HEK293T (cell line): ENCODE results near the gene LMOD1.

ENCODE experiments used
- CTCF ChIA-PET: fragments of 350-600 bp; formaldehyde crosslinking; extraction: SDS; loops from one replicate; lab custom pipeline; 2021; ENCODE audit warnings: antibody characterized with exemption, inconsistent platforms; lab: Yijun Ruan, JAX
- POLR2A ChIA-PET: fragments of 350-600 bp; formaldehyde crosslinking; extraction: SDS; loops from one replicate; lab custom pipeline; 2020; ENCODE audit warnings: antibody characterized with exemption, inconsistent platforms; lab: Yijun Ruan, JAX
- DNase-seq: peaks from one replicate; pipeline ENCODE4 v3.0.0; 2012; ENCODE audit warnings: mixed read lengths; ENCODE audit errors: extremely low spot score
- ARNT ChIP-seq: fragments of 450-650 bp; IDR thresholded peaks from 2 replicates; pipeline ENCODE4 v1.6.1; 2017; ENCODE audit warnings: mild to moderate bottlenecking
- BHLHE40 ChIP-seq: fragments of 450-650 bp; IDR thresholded peaks from 2 replicates; pipeline ENCODE4 v1.6.1; 2016; ENCODE audit warnings: mild to moderate bottlenecking, moderate library complexity, borderline replicate concordance
- CTBP1 ChIP-seq: fragments of 450-650 bp; IDR thresholded peaks from 2 replicates; pipeline ENCODE4 v1.6.1; 2016; ENCODE audit warnings: borderline replicate concordance
- ELF4 ChIP-seq: fragments of 450-650 bp; IDR thresholded peaks from 2 replicates; pipeline ENCODE4 v1.6.1; 2017; ENCODE audit warnings: antibody characterized with exemption
- FOXA1 ChIP-seq: fragments of 450-650 bp; IDR thresholded peaks from 2 replicates; pipeline ENCODE4 v1.6.1; 2016; ENCODE audit warnings: mild to moderate bottlenecking
- FOXK2 ChIP-seq: fragments of 450-650 bp; IDR thresholded peaks from 2 replicates; pipeline ENCODE4 v1.6.1; 2016; ENCODE audit warnings: mild to moderate bottlenecking
- FOXM1 ChIP-seq: fragments of 450-650 bp; IDR thresholded peaks from 2 replicates; pipeline ENCODE4 v1.6.1; 2017; ENCODE audit warnings: mild to moderate bottlenecking, borderline replicate concordance
- HDGF ChIP-seq: fragments of 450-650 bp; IDR thresholded peaks from 2 replicates; pipeline ENCODE4 v1.6.1; 2017; ENCODE audit warnings: antibody characterized with exemption, borderline replicate concordance
- L3MBTL2 ChIP-seq: fragments of 450-650 bp; conservative IDR thresholded peaks from 2 replicates; pipeline ENCODE4 v1.6.1; 2016; ENCODE audit warnings: mild to moderate bottlenecking
- LEF1 ChIP-seq: fragments of 450-650 bp; IDR thresholded peaks from 2 replicates; pipeline ENCODE4 v1.6.1; 2017; ENCODE audit warnings: mild to moderate bottlenecking, borderline replicate concordance
- NFRKB ChIP-seq: fragments of 450-650 bp; IDR thresholded peaks from 2 replicates; pipeline ENCODE4 v1.6.1; 2016; ENCODE audit warnings: mild to moderate bottlenecking, moderate library complexity
- SP1 ChIP-seq: fragments of 450-650 bp; IDR thresholded peaks from 2 replicates; pipeline ENCODE4 v1.6.1; 2017
- SUZ12 ChIP-seq: fragments of 450-650 bp; IDR thresholded peaks from 2 replicates; pipeline ENCODE4 v1.6.1; 2016; ENCODE audit warnings: mild to moderate bottlenecking
- TARDBP ChIP-seq: fragments of 450-650 bp; IDR thresholded peaks from 2 replicates; pipeline ENCODE4 v1.6.1; 2016
- ZNF384 ChIP-seq: fragments of 450-650 bp; IDR thresholded peaks from 2 replicates; pipeline ENCODE4 v1.6.1; 2016
- TF ChIP-seq, protein P1 (sequence below): fragments of 450-650 bp; IDR thresholded peaks from 2 replicates; pipeline ENCODE4 v1.6.1; 2016

LMOD1 gene

DNA sequence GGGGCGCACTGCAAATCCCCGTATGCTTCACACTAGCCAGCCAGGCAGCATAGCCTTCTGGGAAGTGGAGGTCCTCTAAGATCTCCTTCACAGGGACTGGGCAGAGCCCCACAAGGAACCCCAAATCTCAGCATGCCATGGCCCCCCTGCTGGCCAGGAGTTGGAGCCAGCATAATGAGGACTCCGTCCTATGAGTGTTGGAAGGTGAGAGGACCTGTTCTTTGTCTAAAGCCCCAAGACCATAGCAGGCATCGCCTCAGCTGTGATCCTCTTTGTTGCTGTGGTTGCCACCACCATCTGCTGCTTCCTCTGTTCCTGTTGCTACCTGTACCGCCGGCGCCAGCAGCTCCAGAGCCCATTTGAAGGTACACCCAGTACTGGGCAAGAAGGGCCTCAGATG is 56.1 kb downstream of the LMOD1 start:
- no peak for TF ChIP-seq ZNF384
- TF ChIP-seq HDGF: no peak
- TF ChIP-seq L3MBTL2: no peak
- no peak for TF ChIP-seq ARNT
- TF ChIP-seq SUZ12: no peak
- no peak for TF ChIP-seq TARDBP
- TF ChIP-seq LEF1: no peak
- TF ChIP-seq ELF4: no peak
- no peak for TF ChIP-seq NFRKB
- TF ChIP-seq SP1: no peak
- no peak for TF ChIP-seq BHLHE40
- TF ChIP-seq FOXK2: no peak
- TF ChIP-seq CTBP1: no peak
- TF ChIP-seq FOXM1: no peak
- TF ChIP-seq FOXA1: no peak
- TF ChIP-seq, protein P1, sequence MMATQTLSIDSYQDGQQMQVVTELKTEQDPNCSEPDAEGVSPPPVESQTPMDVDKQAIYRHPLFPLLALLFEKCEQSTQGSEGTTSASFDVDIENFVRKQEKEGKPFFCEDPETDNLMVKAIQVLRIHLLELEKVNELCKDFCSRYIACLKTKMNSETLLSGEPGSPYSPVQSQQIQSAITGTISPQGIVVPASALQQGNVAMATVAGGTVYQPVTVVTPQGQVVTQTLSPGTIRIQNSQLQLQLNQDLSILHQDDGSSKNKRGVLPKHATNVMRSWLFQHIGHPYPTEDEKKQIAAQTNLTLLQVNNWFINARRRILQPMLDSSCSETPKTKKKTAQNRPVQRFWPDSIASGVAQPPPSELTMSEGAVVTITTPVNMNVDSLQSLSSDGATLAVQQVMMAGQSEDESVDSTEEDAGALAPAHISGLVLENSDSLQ: no peak
- ChIA-PET POLR2A (no interaction called here), CTCF (no interaction called here)
- no peak for DNase-seq

DNA sequence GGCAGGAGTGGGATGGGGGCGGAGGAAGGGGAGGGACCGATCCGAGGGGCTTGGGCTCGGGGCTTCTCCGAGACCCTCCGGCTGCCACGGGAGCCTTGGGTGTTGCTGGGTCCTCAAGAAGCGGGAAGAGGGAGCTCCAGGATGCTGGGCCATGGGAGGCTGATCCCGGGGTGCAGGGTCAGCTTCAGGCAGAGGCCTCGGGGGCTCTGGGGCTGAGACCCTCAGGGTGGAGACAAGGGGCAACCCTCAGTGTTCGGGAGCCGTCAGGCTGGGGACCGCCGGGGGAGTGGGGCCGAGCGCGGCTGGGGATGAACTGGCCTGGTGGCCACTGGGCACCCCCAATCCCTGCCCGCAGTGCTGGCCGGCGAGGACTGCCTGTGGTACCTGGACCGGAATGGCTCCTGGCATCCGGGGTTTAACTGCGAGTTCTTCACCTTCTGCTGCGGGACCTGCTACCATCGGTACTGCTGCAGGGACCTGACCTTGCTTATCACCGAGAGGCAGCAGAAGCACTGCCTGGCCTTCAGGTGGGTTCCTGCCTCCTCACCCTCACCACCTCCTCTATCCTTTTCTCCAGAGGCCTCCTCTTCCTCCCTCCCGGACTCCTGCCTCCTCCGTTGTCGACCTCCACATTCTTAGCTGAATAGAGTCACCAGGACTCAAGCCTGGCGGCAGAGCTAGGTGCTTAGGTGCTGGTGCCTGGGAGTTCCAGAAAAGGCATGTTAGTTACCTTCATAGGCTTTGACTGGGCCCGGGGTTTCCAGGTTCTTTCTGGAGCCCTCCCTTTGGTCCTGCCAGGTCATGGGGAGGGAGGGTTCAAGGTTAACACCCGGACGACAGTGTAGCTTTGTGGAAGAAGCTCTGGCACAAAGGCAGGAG is 57.0 kb downstream of the LMOD1 start:
- TF ChIP-seq SUZ12 (no peak), FOXM1 (no peak), BHLHE40 (no peak), NFRKB (no peak), HDGF (no peak), TARDBP (no peak), ZNF384 (no peak), FOXK2 (no peak), LEF1 (no peak), FOXA1 (no peak), CTBP1 (no peak), ARNT (no peak), SP1 (no peak), L3MBTL2 (no peak), ELF4 (no peak)
- TF ChIP-seq, protein P1: no peak
- POLR2A ChIA-PET: no interaction called here
- CTCF ChIA-PET: no interaction called here
- DNase-seq: no peak

DNA sequence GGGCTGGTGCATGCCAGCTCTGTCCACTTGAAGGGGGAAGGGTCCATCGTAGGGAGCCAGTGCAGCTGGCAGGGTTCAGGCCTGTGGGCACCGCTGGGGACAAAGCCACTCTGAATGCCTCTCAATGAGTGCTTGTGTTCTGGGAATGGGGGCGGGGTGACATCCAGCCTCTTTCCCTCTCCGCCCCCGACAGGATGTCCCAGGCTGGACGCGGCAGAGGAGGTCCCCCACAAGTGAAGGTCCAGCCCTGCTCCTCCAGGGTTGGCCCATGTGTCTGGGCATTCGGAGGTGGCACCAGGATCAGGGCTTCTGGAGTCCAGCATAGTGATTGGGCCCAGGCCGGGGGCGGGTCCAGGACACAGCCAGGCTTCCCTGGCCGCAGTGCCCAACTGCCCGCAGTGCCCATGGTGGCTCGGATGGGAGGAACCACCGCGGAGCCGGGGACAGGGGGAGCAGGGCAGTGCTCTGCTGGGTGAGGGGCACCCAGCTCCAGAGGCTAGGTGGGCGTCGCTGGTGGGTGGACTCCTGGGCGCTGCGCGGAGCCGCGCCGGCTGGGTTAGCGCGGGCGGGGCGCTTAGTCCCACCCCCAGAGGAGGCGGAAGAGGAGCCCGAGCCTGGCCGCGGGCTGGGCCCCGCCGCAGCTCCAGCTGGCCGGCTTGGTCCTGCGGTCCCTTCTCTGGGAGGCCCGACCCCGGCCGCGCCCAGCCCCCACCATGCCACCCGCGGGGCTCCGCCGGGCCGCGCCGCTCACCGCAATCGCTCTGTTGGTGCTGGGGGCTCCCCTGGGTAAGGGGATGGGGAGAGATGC is 57.9 kb downstream of the LMOD1 start, which contains the start of gene SHISA4:
SHISA4 (plus strand) TSS at position 617 of the 808 bp plus-strand sequence; CDS start at position 714, 97 bp downstream.
- ChIA-PET POLR2A (no interaction called here), CTCF (no interaction called here)
- TF ChIP-seq, protein P1: no peak
- no peak for TF ChIP-seq FOXK2
- TF ChIP-seq TARDBP: no peak
- no peak for TF ChIP-seq HDGF
- no peak for TF ChIP-seq CTBP1
- TF ChIP-seq LEF1: no peak
- TF ChIP-seq L3MBTL2: no peak
- TF ChIP-seq ARNT: no peak
- TF ChIP-seq NFRKB: no peak
- no peak for TF ChIP-seq SP1
- TF ChIP-seq FOXM1: no peak
- TF ChIP-seq FOXA1: no peak
- no peak for TF ChIP-seq ZNF384
- TF ChIP-seq BHLHE40: no peak
- TF ChIP-seq SUZ12: no peak
- TF ChIP-seq ELF4: no peak
- DNase-seq: no peak

DNA sequence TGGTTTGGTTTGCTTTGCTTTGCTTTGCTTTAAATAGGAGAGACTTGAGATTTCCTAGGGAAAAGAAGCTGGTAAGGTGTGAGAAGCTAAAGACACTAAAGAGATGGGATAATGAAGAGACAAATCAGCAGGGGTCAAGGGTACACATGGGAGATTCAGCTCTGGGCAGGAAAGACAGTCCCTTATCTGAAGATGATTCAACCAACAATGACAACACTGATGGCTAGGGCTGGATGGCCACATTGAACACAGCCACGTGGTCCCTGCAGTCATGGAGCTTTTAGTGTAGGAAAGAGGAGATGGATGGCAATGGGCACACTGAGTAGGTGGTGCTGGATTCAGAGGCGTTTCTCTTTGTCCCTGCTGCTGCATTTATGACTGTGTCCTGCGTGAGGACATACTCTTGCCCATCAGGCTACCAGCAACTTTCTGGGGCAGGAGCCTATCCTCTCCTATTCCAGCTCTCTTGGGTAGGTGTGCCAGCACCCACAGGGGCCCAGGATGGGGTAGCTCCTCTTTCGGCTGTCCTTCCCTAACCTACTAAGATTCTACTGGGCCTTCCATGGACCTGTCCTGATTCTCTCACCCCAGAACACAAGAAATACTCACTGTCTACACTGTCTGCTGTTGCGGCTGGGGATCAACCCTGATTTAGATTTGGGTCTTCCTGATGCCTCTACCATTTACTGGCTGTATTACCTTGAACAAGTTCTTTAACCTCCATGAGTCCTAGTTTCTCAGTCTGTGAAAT is 59.1 kb downstream of the LMOD1 start:
- no peak for DNase-seq
- ChIA-PET CTCF (interaction anchor here (0.6 to 1.6 kb wide), 5 partner anchors 9 to 178 kb away, joined by 3 to 7 read pairs (median 3); no protein-coding TSS in a partner anchor), POLR2A (interaction anchor here (0.8 kb wide), 1 partner anchor 57 kb away, joined by 3 read pairs; no protein-coding TSS in a partner anchor)
- TF ChIP-seq BHLHE40 (no peak), ARNT (no peak), LEF1 (no peak), TARDBP (no peak), HDGF (no peak), NFRKB (no peak), FOXA1 (no peak), ZNF384 (no peak), ELF4 (no peak), FOXM1 (no peak), SP1 (no peak), FOXK2 (no peak), L3MBTL2 (no peak)
- TF ChIP-seq, protein P1: no peak
